Mucosa of rectum (tissue), 2 donors: ENCODE data around the gene LYSMD1.
"Not testable (repeated sequence)": the region's sequence is repeated elsewhere in the genome, so short reads cannot be mapped to it uniquely, and the experiment has no call there.

ENCODE experiments used
- H3K27ac ChIP-seq, 2 donors: one replicate each; pipeline ENCODE4 v1.7.0; 2013; ENCODE audit warnings: inconsistent platforms in 2 of 2, low read depth in 2 of 2, low read length in 2 of 2
- H3K27me3 ChIP-seq, 2 donors: one replicate each; pipeline ENCODE4 v1.7.0; 2013; ENCODE audit warnings: low read length in 2 of 2; ENCODE audit not compliant: control insufficient read depth in 2 of 2, insufficient read depth in 2 of 2
- H3K36me3 ChIP-seq, 2 donors: one replicate each; pipeline ENCODE4 v1.7.0; 2013; ENCODE audit warnings: low read length in 2 of 2; ENCODE audit not compliant: control insufficient read depth in 2 of 2, insufficient read depth in 2 of 2
- H3K4me1 ChIP-seq, 2 donors: one replicate each; pipeline ENCODE4 v1.7.0; 2013; ENCODE audit warnings: low read length in 2 of 2, mild to moderate bottlenecking in 1 of 2; ENCODE audit not compliant: control insufficient read depth in 2 of 2, insufficient read depth in 2 of 2
- H3K4me3 ChIP-seq, 2 donors: one replicate each; pipeline ENCODE4 v1.7.0; 2013; ENCODE audit warnings: low read length in 2 of 2
- H3K9ac ChIP-seq, 2 donors: one replicate each; pipeline ENCODE4 v1.7.0; 2013; ENCODE audit warnings: low read length in 2 of 2, low read depth in 1 of 2, mild to moderate bottlenecking in 1 of 2
- H3K9me3 ChIP-seq, 2 donors: one replicate each; pipeline ENCODE4 v1.7.0; 2013; ENCODE audit warnings: low read length in 2 of 2; ENCODE audit not compliant: control insufficient read depth in 2 of 2
- donor health status: healthy.
- donor health status: Normal muscosa, but diverticular disease.

LYSMD1 gene

GRCh38 chr1:151165738-151166504 lies at the start of gene LYSMD1, which contains the start of gene SCNM1:
Gene LYSMD1 (minus strand): TSS chr1:151165902. CDS start chr1:151165258, 644 bp downstream.
Gene SCNM1 (plus strand): TSS chr1:151166144. CDS start chr1:151166153, 9 bp downstream.
- H3K27me3 ChIP-seq: no peaks in the 10 kb centered on the region
- H3K4me3 ChIP-seq: peak within 1 kb of the TSS; percentile 78 to 100
- no peaks in the 10 kb centered on the region for H3K9me3 ChIP-seq
- H3K4me1 ChIP-seq: peaks cover 13 to 18% of the 10 kb centered on the region in 2 donors
- peak within 1 kb of the TSS; percentile 83 to 96 for H3K9ac ChIP-seq
- H3K36me3 ChIP-seq: peaks cover 26 to 27% of the 10 kb centered on the region in 2 donors
- peak within 1 kb of the TSS; percentile 85 for H3K27ac ChIP-seq

- peaks cover 3 to 8% of the 10 kb centered on the region in 2 donors for H3K36me3 ChIP-seq
- H3K9ac ChIP-seq: no peak overlapping the region
- no peaks in the 10 kb centered on the region for H3K27me3 ChIP-seq
- no peaks in the 10 kb centered on the region for H3K4me1 ChIP-seq
- H3K4me3 ChIP-seq: no peak overlapping the region
- no peak overlapping the region for H3K27ac ChIP-seq
- no peaks in the 10 kb centered on the region for H3K9me3 ChIP-seq
These were observed 47.9 kb upstream of the LYSMD1 start for GRCh38 chr1:151213560-151213959.

GRCh38 chr1:151211972-151212705 lies 46.4 kb upstream of the LYSMD1 start:
- H3K36me3 ChIP-seq: peaks cover 2 to 7% of the 10 kb centered on the region in 2 donors
- H3K9me3 ChIP-seq: no peaks in the 10 kb centered on the region
- no peak overlapping the region for H3K9ac ChIP-seq
- H3K4me3 ChIP-seq: no peak overlapping the region
- H3K27ac ChIP-seq: no peak overlapping the region
- no peaks in the 10 kb centered on the region for H3K4me1 ChIP-seq
- no peaks in the 10 kb centered on the region for H3K27me3 ChIP-seq

GRCh38 chr1:151210830-151211229 lies 45.1 kb upstream of the LYSMD1 start:
- Histone ChIP-seq H3K27me3 (no peaks in the 10 kb centered on the region), H3K27ac (no peak overlapping the region), H3K9me3 (no peaks in the 10 kb centered on the region), H3K4me3 (no peak overlapping the region), H3K9ac (no peak overlapping the region), H3K4me1 (no peaks in the 10 kb centered on the region), H3K36me3 (peaks cover 4 to 7% of the 10 kb centered on the region in 2 donors)

- H3K9me3 ChIP-seq, H3K27ac ChIP-seq, H3K4me3 ChIP-seq, H3K36me3 ChIP-seq, H3K27me3 ChIP-seq, H3K4me1 ChIP-seq, H3K9ac ChIP-seq: not testable (repeated sequence)
These were observed 39.8 kb upstream of the LYSMD1 start for GRCh38 chr1:151205381-151205965.

- H3K36me3 ChIP-seq: peaks cover 0 to 5% of the 10 kb centered on the region in 2 donors
- H3K4me1 ChIP-seq: peaks cover 19% of the 10 kb centered on the region in 2 donors
- H3K27me3 ChIP-seq: no peaks in the 10 kb centered on the region
- H3K27ac ChIP-seq: peak overlapping the region; percentile 92 to 93
- no peaks in the 10 kb centered on the region for H3K9me3 ChIP-seq
- H3K4me3 ChIP-seq: peak overlapping the region; percentile 86 to 97
- peak overlapping the region; percentile 94 to 96 for H3K9ac ChIP-seq
These were observed 34.3 kb upstream of the LYSMD1 start for GRCh38 chr1:151199873-151200581.

GRCh38 chr1:151198254-151199127 lies 32.8 kb upstream of the LYSMD1 start, which contains the start of gene PIP5K1A:
Gene PIP5K1A (plus strand): TSS chr1:151198552. CDS start chr1:151198997, 445 bp downstream.
- H3K27ac ChIP-seq: peak within 1 kb of the TSS; percentile 92 to 93
- peak within 1 kb of the TSS; percentile 94 to 96 for H3K9ac ChIP-seq
- peaks cover 0 to 5% of the 10 kb centered on the region in 2 donors for H3K36me3 ChIP-seq
- no peaks in the 10 kb centered on the region for H3K9me3 ChIP-seq
- H3K27me3 ChIP-seq: no peaks in the 10 kb centered on the region
- H3K4me3 ChIP-seq: peak within 1 kb of the TSS; percentile 86 to 97
- peaks cover 19% of the 10 kb centered on the region in 2 donors for H3K4me1 ChIP-seq

- no peaks in the 10 kb centered on the region for H3K27me3 ChIP-seq
- no peaks in the 10 kb centered on the region for H3K9me3 ChIP-seq
- H3K27ac ChIP-seq: peak overlapping the region; percentile 92 to 93
- H3K4me1 ChIP-seq: peaks cover 19% of the 10 kb centered on the region in 2 donors
- H3K36me3 ChIP-seq: peaks cover 0 to 3% of the 10 kb centered on the region in 2 donors
- H3K4me3 ChIP-seq: peak overlapping the region; percentile 86 to 97
- peak overlapping the region; percentile 94 to 96 for H3K9ac ChIP-seq
These were observed 32.2 kb upstream of the LYSMD1 start for GRCh38 chr1:151197863-151198253.

- peak overlapping the region; percentile 44 to 62 for H3K9ac ChIP-seq
These were observed 30.6 kb upstream of the LYSMD1 start for GRCh38 chr1:151196292-151196800.

More at GRCh38 chr1:151196292-151196800, 30.6 kb upstream of the LYSMD1 start:
- Histone ChIP-seq H3K27ac (peak overlapping the region; percentile 64 to 82), H3K4me1 (peaks cover 15 to 16% of the 10 kb centered on the region in 2 donors), H3K27me3 (no peaks in the 10 kb centered on the region), H3K4me3 (peak overlapping the region; percentile 55 to 61), H3K36me3 (no peaks in the 10 kb centered on the region), H3K9me3 (no peaks in the 10 kb centered on the region)
